ENCODE results near the gene NOS1AP.

NOS1AP gene

GRCh38 chr1:162088281-162088969, 18.9 kb downstream of the NOS1AP start:
- Histone ChIP-seq H3K27ac (ENCODE audit: low read length, poor library complexity, severe bottlenecking) (no peak overlapping the region), H3K9ac (ENCODE audit: low read length) (no peak overlapping the region), H3K14ac (ENCODE audit: low read length in 2 of 2) (no peak overlapping the region), H3K36me3 (ENCODE audit: control insufficient read depth in 1 of 2, insufficient read depth in 2 of 2, low read depth in 1 of 2, low read length in 2 of 2) (no peaks in the 10 kb centered on the region), H3K27me3 (ENCODE audit: control insufficient read depth in 1 of 2, insufficient read depth in 1 of 2, low read length in 2 of 2) (peaks cover 0 to 21% of the 10 kb centered on the region in 2 experiments), H2AFZ (ENCODE audit: low read depth, low read length) (no peak overlapping the region), H2BK5ac (ENCODE audit: low read depth, low read length, poor library complexity, severe bottlenecking) (no peak overlapping the region), H2BK120ac (ENCODE audit: low read depth, low read length) (no peak overlapping the region), H3K4me3 (ENCODE audit: insufficient read depth in 1 of 2, low read depth in 1 of 2, low read length in 2 of 2) (no peak overlapping the region), H3K23ac (ENCODE audit: low read length in 2 of 2) (no peak overlapping the region), H3K4me1 (ENCODE audit: control insufficient read depth, insufficient read depth, low read depth, low read length) (no peaks in the 10 kb centered on the region), H3K9me3 (ENCODE audit: control insufficient read depth, low read length) (no peaks in the 10 kb centered on the region), H2BK15ac (ENCODE audit: low read depth, poor library complexity, severe bottlenecking) (no peak overlapping the region), H3K4ac (ENCODE audit: low read depth in 1 of 2, low read length in 2 of 2) (no peak overlapping the region), H3K79me1 (replicated peaks; ENCODE audit: low read length, poor library complexity, severe bottlenecking) (no peaks in the 10 kb centered on the region), H3K18ac (ENCODE audit: low read depth in 1 of 2, low read length in 2 of 2) (no peak overlapping the region), H2BK12ac (ENCODE audit: low read length in 2 of 2) (no peak overlapping the region), H2AK5ac (ENCODE audit: low read length, severe bottlenecking) (no peak overlapping the region), H4K91ac (ENCODE audit: low read length) (no peak overlapping the region), H3K4me2 (ENCODE audit: low read length, poor library complexity, severe bottlenecking) (no peak overlapping the region), H4K8ac (ENCODE audit: low read length) (no peak overlapping the region)
- WGBS: 55% methylated on average over 4 of the region's 5 CpGs
- DNase-seq: no peak

- H2BK15ac ChIP-seq (ENCODE audit: low read depth, poor library complexity, severe bottlenecking): no peak overlapping the region
- H3K4me3 ChIP-seq (ENCODE audit: insufficient read depth in 1 of 2, low read depth in 1 of 2, low read length in 2 of 2): no peak overlapping the region
- no peak overlapping the region for H2BK120ac ChIP-seq (ENCODE audit: low read depth, low read length)
- no peak overlapping the region for H3K14ac ChIP-seq (ENCODE audit: low read length in 2 of 2)
- no peak overlapping the region for H2AK5ac ChIP-seq (ENCODE audit: low read length, severe bottlenecking)
- peaks cover 0 to 17% of the 10 kb centered on the region in 2 experiments for H3K27me3 ChIP-seq (ENCODE audit: control insufficient read depth in 1 of 2, insufficient read depth in 1 of 2, low read length in 2 of 2)
- no peak overlapping the region for H3K4ac ChIP-seq (ENCODE audit: low read depth in 1 of 2, low read length in 2 of 2)
- H3K79me1 ChIP-seq (replicated peaks; ENCODE audit: low read length, poor library complexity, severe bottlenecking): peaks cover 2% of the 10 kb centered on the region
- 100% methylated on average over 2 of the region's 2 CpGs for WGBS
- no peak overlapping the region for H3K18ac ChIP-seq (ENCODE audit: low read depth in 1 of 2, low read length in 2 of 2)
- H3K4me1 ChIP-seq (ENCODE audit: control insufficient read depth, insufficient read depth, low read depth, low read length): peaks cover 1% of the 10 kb centered on the region
- H3K36me3 ChIP-seq (ENCODE audit: control insufficient read depth in 1 of 2, insufficient read depth in 2 of 2, low read depth in 1 of 2, low read length in 2 of 2): no peaks in the 10 kb centered on the region
- H2BK5ac ChIP-seq (ENCODE audit: low read depth, low read length, poor library complexity, severe bottlenecking): no peak overlapping the region
- no peak overlapping the region for H2AFZ ChIP-seq (ENCODE audit: low read depth, low read length)
- no peak overlapping the region for H3K9ac ChIP-seq (ENCODE audit: low read length)
- H4K8ac ChIP-seq (ENCODE audit: low read length): no peak overlapping the region
- no peak overlapping the region for H3K4me2 ChIP-seq (ENCODE audit: low read length, poor library complexity, severe bottlenecking)
- H3K23ac ChIP-seq (ENCODE audit: low read length in 2 of 2): no peak overlapping the region
- H2BK12ac ChIP-seq (ENCODE audit: low read length in 2 of 2): peak overlapping the region in 1 of 2 experiments; percentile 21
- H3K27ac ChIP-seq (ENCODE audit: low read length, poor library complexity, severe bottlenecking): no peak overlapping the region
- H3K9me3 ChIP-seq (ENCODE audit: control insufficient read depth, low read length): no peaks in the 10 kb centered on the region
- no peak for DNase-seq
- no peak overlapping the region for H4K91ac ChIP-seq (ENCODE audit: low read length)
Measured at GRCh38 chr1:162089748-162090147, 20.3 kb downstream of the NOS1AP start.

DNA sequence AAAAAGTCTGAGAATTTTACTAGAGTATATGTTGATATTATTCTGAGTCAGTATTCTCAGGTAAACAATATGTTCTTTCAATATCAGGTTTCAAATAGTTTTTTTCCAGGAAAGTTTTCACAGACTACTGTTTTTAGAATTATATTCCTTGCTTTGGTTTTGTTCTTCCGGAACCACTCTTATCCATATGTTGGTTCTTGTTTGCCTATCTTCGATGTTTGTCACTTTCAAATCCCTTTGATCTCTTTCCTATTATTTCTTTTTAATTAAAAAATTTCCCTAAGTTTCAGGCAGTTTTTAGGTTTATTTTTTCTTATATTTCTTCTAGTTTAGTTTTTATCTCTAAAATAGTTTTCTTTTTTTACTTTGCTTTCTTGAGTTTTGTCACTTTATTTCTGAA, 20.9 kb downstream of the NOS1AP start:
- Histone ChIP-seq H4K8ac (ENCODE audit: low read length) (no peak overlapping the region), H3K9me3 (ENCODE audit: control insufficient read depth, low read length) (no peaks in the 10 kb centered on the region), H3K4ac (ENCODE audit: low read depth in 1 of 2, low read length in 2 of 2) (no peak overlapping the region), H3K36me3 (ENCODE audit: control insufficient read depth in 1 of 2, insufficient read depth in 2 of 2, low read depth in 1 of 2, low read length in 2 of 2) (no peaks in the 10 kb centered on the region), H3K4me3 (ENCODE audit: insufficient read depth in 1 of 2, low read depth in 1 of 2, low read length in 2 of 2) (no peak overlapping the region), H3K9ac (ENCODE audit: low read length) (no peak overlapping the region), H2BK5ac (ENCODE audit: low read depth, low read length, poor library complexity, severe bottlenecking) (no peak overlapping the region), H2AFZ (ENCODE audit: low read depth, low read length) (no peak overlapping the region), H2BK15ac (ENCODE audit: low read depth, poor library complexity, severe bottlenecking) (no peak overlapping the region), H2BK120ac (ENCODE audit: low read depth, low read length) (no peak overlapping the region), H3K18ac (ENCODE audit: low read depth in 1 of 2, low read length in 2 of 2) (no peak overlapping the region), H3K14ac (ENCODE audit: low read length in 2 of 2) (no peak overlapping the region), H3K4me1 (ENCODE audit: control insufficient read depth, insufficient read depth, low read depth, low read length) (peaks cover 1% of the 10 kb centered on the region), H2BK12ac (ENCODE audit: low read length in 2 of 2) (no peak overlapping the region), H2AK5ac (ENCODE audit: low read length, severe bottlenecking) (no peak overlapping the region), H3K27me3 (ENCODE audit: control insufficient read depth in 1 of 2, insufficient read depth in 1 of 2, low read length in 2 of 2) (peaks cover 0 to 11% of the 10 kb centered on the region in 2 experiments), H3K27ac (ENCODE audit: low read length, poor library complexity, severe bottlenecking) (no peak overlapping the region), H3K79me1 (replicated peaks; ENCODE audit: low read length, poor library complexity, severe bottlenecking) (peaks cover 2% of the 10 kb centered on the region), H4K91ac (ENCODE audit: low read length) (no peak overlapping the region), H3K23ac (ENCODE audit: low read length in 2 of 2) (no peak overlapping the region), H3K4me2 (ENCODE audit: low read length, poor library complexity, severe bottlenecking) (no peak overlapping the region)
- 100% methylated on average over 2 of the region's 2 CpGs for WGBS
- no peak for DNase-seq

DNA sequence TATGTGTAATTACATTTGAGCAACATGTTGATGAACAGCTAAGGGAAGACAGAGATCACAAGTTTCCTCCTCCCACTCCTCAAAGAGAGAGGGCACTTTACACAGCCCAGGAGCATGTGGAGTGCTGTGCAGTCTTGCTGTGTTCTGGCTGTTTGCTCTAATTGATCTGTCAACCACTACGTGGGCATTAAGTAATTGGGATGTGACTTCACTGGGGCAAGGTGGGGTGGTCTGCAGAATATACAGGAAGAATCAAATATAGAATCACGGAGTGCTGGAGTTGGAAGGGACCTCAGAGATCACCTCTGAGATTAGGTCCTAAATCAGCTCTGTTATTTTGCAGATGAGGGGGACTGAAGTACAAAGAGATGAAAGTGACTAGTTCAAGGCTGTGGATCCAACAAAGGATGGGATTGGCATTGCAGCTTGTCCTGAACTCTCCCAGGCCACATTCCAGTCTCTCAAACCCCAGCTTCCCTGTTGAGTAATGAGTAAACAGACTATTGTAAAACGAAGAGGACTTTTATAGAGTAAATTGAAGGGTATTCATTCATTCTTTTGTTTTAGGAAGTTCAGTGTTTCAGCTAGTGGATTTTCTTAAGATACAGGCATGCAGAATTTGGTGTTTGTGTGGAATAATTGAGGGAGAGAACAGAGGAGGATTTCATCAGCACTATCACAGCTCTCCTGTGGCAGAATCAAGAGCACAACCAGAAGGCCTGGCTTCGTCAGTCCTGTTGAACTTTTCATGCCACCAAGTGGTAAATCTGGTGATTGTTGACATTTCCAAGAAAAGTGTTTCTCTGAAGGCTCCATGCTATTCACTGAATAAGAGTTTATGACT, 22.4 kb downstream of the NOS1AP start:
- H3K23ac ChIP-seq (ENCODE audit: low read length in 2 of 2): no peak overlapping the region
- H3K9me3 ChIP-seq (ENCODE audit: control insufficient read depth, low read length): no peaks in the 10 kb centered on the region
- peaks cover 2% of the 10 kb centered on the region for H3K79me1 ChIP-seq (replicated peaks; ENCODE audit: low read length, poor library complexity, severe bottlenecking)
- H3K4me1 ChIP-seq (ENCODE audit: control insufficient read depth, insufficient read depth, low read depth, low read length): peaks cover 1% of the 10 kb centered on the region
- H4K91ac ChIP-seq (ENCODE audit: low read length): no peak overlapping the region
- H2AK5ac ChIP-seq (ENCODE audit: low read length, severe bottlenecking): no peak overlapping the region
- DNase-seq: peak; percentile 62
- peaks cover 0 to 9% of the 10 kb centered on the region in 2 experiments for H3K27me3 ChIP-seq (ENCODE audit: control insufficient read depth in 1 of 2, insufficient read depth in 1 of 2, low read length in 2 of 2)
- H2BK5ac ChIP-seq (ENCODE audit: low read depth, low read length, poor library complexity, severe bottlenecking): no peak overlapping the region
- H3K18ac ChIP-seq (ENCODE audit: low read depth in 1 of 2, low read length in 2 of 2): no peak overlapping the region
- H3K4me3 ChIP-seq (ENCODE audit: insufficient read depth in 1 of 2, low read depth in 1 of 2, low read length in 2 of 2): no peak overlapping the region
- H4K8ac ChIP-seq (ENCODE audit: low read length): no peak overlapping the region
- no peak overlapping the region for H3K4me2 ChIP-seq (ENCODE audit: low read length, poor library complexity, severe bottlenecking)
- H3K9ac ChIP-seq (ENCODE audit: low read length): no peak overlapping the region
- H3K36me3 ChIP-seq (ENCODE audit: control insufficient read depth in 1 of 2, insufficient read depth in 2 of 2, low read depth in 1 of 2, low read length in 2 of 2): no peaks in the 10 kb centered on the region
- no peak overlapping the region for H3K4ac ChIP-seq (ENCODE audit: low read depth in 1 of 2, low read length in 2 of 2)
- no peak overlapping the region for H3K14ac ChIP-seq (ENCODE audit: low read length in 2 of 2)
- 9% methylated on average over 4 of the region's 4 CpGs for WGBS
- H3K27ac ChIP-seq (ENCODE audit: low read length, poor library complexity, severe bottlenecking): no peak overlapping the region
- H2BK12ac ChIP-seq (ENCODE audit: low read length in 2 of 2): peak overlapping the region in 1 of 2 experiments; percentile 59
- no peak overlapping the region for H2BK15ac ChIP-seq (ENCODE audit: low read depth, poor library complexity, severe bottlenecking)
- H2BK120ac ChIP-seq (ENCODE audit: low read depth, low read length): no peak overlapping the region
- H2AFZ ChIP-seq (ENCODE audit: low read depth, low read length): no peak overlapping the region
